HG03469 (cell line): ENCODE results near the gene BARX2.
"Not testable (repeated sequence)": the region's sequence is repeated elsewhere in the genome, so short reads cannot be mapped to it uniquely, and the experiment has no call there.

ENCODE experiments used
- ATAC-seq: cut with Tn5 transposase; IDR thresholded peaks from one replicate; pipeline ENCODE4 v1.9.1; 2021; ENCODE audit warnings: mild to moderate bottlenecking, moderate library complexity, moderate number of reproducible peaks; ENCODE audit not compliant: unreplicated experiment

Gene BARX2, protein sequence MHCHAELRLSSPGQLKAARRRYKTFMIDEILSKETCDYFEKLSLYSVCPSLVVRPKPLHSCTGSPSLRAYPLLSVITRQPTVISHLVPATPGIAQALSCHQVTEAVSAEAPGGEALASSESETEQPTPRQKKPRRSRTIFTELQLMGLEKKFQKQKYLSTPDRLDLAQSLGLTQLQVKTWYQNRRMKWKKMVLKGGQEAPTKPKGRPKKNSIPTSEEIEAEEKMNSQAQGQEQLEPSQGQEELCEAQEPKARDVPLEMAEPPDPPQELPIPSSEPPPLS

GRCh38 chr11:129375751-129376657 lies at the start of gene BARX2:
TSS of gene BARX2 (plus strand) at chr11:129375848. CDS start at chr11:129376036, 188 bp downstream.
- ATAC-seq = no peak

DNA sequence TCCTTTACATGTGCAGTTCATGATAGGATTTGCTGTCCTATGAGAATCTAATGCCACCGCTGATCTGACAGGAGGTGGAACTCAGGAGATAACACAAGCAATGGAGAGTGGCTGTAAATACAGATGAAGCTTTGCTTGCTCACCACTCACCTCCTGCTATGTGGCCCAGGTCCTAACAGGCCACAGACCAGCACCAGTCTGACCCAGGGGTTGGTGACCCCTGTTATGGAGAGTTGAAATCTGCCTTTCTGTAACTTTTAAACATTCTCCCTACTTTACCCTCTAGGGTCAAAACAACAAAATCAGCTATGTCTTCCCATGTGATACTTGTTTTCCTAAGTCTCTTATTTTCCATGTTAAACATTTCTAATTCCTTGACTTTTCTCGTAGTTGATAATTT lies 48.7 kb upstream of the BARX2 start:
- ATAC-seq = no peak

- ATAC-seq = not testable (repeated sequence)
Observed at GRCh38 chr11:129327708-129328107, 47.9 kb upstream of the BARX2 start.

GRCh38 chr11:129328756-129329155 lies 46.9 kb upstream of the BARX2 start:
- no peak for ATAC-seq

DNA sequence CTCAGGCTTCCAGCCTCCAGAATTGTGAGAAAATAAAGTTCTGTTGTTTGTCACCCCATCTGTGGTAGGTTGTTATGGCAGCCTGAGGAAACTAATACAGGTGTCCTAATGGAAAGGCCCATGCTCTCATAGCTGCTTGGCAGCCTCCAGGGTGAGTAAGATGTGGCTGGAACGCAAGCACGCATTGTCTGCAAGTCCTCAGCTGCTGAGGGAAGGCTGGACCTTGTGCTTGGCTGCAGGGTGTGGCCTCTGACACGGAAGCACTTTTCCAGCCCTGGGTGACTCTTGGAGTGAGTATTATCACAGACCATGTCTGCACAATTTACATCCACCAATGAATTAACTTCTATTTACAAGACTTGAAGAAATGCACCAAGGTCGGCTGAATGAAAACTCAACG lies 44.4 kb upstream of the BARX2 start:
- no peak for ATAC-seq

DNA sequence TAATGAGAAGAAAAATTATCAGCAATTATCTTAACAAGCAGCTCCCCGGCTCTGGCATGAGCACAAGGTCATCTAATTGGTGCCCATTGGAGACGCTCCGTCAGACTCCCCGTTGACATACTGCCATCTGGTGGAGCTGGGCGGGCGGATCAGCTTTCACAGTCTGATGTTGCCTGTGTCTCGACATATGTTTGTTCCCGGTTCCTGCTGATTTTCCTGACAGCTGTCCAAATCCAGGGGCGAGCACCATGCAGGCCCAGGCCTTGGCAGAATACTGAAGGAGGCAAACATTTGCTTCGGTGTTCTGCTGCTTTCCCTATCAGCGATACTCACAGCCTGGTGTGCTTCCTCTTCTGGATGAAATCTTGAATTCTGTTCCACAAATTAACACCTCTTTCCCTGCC lies 43.8 kb upstream of the BARX2 start:
- ATAC-seq = peak; percentile 90

- ATAC-seq = no peak
Observed at GRCh38 chr11:129333873-129334272, 41.8 kb upstream of the BARX2 start.

DNA sequence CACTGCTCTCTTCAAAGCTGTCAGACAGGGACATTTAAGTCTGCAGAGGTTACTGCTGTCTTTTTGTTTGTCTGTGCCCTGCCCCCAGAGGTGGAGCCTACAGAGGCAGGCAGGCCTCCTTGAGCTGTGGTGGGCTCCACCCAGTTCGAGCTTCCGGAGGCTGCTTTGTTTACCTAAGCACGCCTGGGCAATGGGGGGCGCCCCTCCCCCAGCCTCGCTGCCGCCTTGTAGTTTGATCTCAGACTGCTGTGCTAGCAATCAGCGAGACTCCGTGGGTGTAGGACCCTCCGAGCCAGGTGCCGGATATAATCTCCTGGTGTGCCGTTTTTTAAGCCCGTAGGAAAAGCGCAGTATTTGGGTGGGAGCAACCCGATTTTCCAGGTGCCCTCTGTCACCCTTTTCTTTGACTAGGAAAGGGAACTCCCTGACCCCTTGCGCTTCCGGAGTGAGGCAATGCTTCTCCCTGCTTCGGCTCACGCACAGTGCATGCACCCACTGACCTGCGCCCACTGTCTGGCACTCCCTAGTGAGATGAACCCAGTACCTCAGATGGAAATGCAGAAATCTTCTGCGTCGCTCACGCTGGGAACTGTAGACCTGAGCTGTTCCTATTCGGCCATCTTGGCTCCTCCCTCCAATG lies 31.2 kb upstream of the BARX2 start:
- ATAC-seq = not testable (repeated sequence)

GRCh38 chr11:129346916-129347315 lies 28.7 kb upstream of the BARX2 start:
- no peak for ATAC-seq

DNA sequence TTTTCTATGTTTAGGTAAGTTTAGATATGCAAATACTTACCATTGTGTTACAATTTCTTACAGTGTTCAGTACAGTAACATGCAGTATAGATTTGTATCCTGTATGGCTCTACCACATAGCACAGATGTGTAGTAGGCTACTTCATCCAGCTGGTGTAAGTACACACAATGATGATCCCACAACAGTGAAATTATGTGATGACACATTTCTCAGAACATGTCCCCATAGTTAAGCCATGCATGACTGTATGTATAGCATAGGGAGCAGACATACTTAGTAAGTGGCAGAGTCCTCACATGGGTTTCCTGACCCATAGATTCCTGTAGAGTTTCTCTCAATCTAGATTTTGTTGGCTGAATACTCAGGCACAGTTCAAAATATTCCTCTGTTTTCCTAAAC lies 26.8 kb upstream of the BARX2 start:
- no peak for ATAC-seq

GRCh38 chr11:129352676-129353075 lies 23.0 kb upstream of the BARX2 start:
- ATAC-seq = no peak

DNA sequence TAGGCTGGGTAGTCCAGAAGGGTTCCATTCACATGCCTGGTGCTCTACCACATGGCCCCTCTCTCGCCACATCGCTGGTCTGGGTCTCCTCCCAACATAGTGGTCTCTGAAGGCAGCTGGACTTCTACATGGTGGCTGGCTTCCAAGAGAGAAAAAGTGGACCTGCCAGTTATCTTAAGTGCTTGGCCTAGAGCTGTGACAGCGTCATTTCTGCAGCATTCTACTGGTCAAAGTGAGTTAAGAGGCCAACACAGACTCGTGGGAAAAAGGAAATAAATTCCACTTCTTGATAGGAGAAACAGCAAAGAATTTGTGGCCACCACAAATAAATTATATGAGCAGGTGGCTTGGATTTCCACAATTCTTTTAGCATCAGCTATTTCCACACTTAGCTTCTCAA lies 21.0 kb upstream of the BARX2 start:
- ATAC-seq = no peak

DNA sequence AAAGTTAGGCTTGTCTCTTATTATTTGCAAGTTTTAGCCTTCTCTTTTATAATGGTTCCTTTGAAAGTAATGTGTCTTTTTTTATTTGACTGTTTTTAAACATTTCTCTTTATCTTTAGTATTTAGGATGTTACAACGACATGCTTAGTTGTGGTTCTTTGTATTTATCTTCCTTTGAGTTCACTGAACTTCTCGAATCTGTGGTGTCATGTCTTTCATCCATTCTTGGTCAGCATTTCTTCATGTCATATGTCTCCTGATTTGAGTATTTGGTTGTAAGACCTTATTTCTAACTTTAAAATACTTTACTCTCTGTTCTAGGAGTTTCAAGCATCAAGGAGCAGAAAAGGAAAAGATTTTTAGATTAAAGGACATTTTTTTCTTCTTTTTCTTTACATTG lies 15.9 kb upstream of the BARX2 start:
- ATAC-seq = no peak

DNA sequence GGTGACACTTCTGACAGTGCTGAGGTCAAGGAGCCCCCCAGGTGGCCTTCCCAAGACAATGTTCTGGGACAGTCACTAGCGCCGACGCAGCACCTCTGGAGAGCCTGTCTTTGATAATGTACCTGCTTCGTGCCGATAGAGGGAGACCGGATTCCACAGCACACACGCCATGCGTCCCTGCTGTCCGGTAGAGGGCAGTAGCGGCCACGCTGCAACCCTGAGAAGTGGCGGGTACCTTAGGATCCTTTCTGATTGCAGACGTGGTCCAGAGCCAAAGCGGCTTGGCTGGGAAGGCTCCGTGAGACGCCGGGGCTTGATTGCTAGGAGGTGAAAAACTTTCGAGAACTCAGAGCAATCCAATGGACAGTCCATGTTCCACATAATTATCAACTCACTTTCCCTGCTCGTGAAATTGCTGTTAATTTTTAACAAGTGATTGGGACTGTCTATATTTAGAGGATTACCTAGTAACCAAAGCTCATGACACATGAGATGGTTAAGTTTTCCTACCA lies 11.4 kb upstream of the BARX2 start:
- peak; percentile 99 for ATAC-seq

- ATAC-seq = no peak
Observed at GRCh38 chr11:129365816-129366215, 9.8 kb upstream of the BARX2 start.

GRCh38 chr11:129366737-129367597 lies 8.7 kb upstream of the BARX2 start:
- no peak for ATAC-seq

GRCh38 chr11:129368889-129369672 lies 6.6 kb upstream of the BARX2 start:
- no peak for ATAC-seq

GRCh38 chr11:129370715-129371114 lies 4.9 kb upstream of the BARX2 start:
- no peak for ATAC-seq

GRCh38 chr11:129372609-129373488 lies 2.8 kb upstream of the BARX2 start:
- ATAC-seq = no peak
